Testis (tissue), 2 donors: ENCODE measurements around the gene BID.

ENCODE experiments used
- CTCF ChIP-seq, 3 experiments: fragments of 450-650 bp in 2 of 3; fragments of 200-600 bp in 1 of 3; sonication (generic) in 1 of 3; IDR thresholded peaks; one replicate each; pipeline ENCODE4 v1.5.1; 2016 to 2019; ENCODE audit warnings: antibody characterized with exemption in 3 of 3, mild to moderate bottlenecking in 2 of 3, moderate library complexity in 1 of 3
- POLR2A ChIP-seq: fragments of 450-650 bp; IDR thresholded peaks from one replicate; pipeline ENCODE4 v1.6.1; 2017; ENCODE audit warnings: antibody characterized with exemption, mild to moderate bottlenecking, moderate library complexity

- no peak for TF ChIP-seq CTCF (IDR thresholded peaks at IDR 0.05)
- TF ChIP-seq POLR2A = no peak
Measured at GRCh38 chr22:17710023-17710422, 64.2 kb downstream of the BID start.
